ENCODE data around the gene FAIM. TPM values are rescaled to one million over a fixed set of nuclear protein-coding genes. Genes with fewer than 3 reads are reported as not detected.

FAIM gene
- polyA plus RNA-seq, 2 of the 4 experiments (the other 2 are of a cell fraction) = 13.7 to 20.8 TPM

DNA sequence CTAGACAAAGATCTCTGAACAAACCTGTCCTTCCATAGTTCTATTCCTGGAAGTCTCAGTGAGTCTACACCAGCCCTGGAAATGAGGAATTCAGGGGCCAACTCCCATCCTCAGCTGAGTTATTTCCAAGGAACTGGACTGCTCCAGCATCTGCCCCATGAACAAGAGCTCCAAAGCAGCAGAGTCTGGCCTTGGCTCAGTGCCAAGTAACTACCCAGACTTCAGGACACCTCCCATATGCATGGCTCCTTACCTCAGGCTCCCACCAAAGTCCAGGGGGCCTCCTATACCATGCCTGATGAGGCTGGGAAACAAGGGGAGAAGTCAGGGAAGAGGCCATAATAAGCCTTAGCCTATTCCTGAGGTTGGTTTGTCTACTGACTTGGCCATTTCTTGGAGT, 45.0 kb downstream of the FAIM start (continued):
- TF ChIP-seq ELK1 (IDR thresholded peaks at IDR 0.05; ENCODE audit: low read depth, low read length) (no peak), EP300 (IDR thresholded peaks at IDR 0.05) (no peak)

DNA sequence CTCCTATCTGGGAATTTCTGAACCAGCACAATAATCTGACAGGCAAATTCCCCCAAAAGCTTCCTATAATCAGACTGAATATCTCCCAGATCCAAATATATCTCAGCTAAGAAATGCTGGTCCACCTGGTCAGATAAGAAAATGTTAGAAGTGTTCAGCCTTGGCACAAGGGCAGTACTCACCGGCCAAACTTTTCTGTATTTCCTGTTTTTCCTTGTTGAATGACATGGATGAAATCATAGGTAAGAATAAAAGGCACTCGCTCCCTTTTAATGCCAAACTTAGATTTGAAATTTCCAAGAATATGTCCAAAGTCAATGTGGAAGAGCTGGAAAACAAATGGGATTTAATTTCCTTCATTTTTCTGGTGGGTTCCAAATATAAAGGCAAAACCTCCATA, 48.9 kb downstream of the FAIM start:
- Histone ChIP-seq H3K4me1 (no peaks in the 10 kb centered on the region), H3K4me3 (no peak overlapping the region), H3K4me2 (no peak overlapping the region), H3K27ac (no peak overlapping the region), H3K9me3 (no peaks in the 10 kb centered on the region)
- DNase-seq (ENCODE audit: low read depth in 1 of 2, low spot score in 1 of 2) (no peak), ATAC-seq (no peak), FAIRE-seq (no peak)
- TF ChIP-seq RARB (CRISPR knock-in tag; IDR thresholded peaks at IDR 0.05) = no peak
- TF ChIP-seq HEYL (CRISPR knock-in tag; IDR thresholded peaks at IDR 0.05) = no peak
- no peak for TF ChIP-seq ESRRA (IDR thresholded peaks at IDR 0.05; ENCODE audit: borderline replicate concordance, low read length)
- no peak for TF ChIP-seq EHMT2 (IDR thresholded peaks at IDR 0.05; ENCODE audit: low read depth)
- no peak for TF ChIP-seq REST (IDR thresholded peaks at IDR 0.05)
- no peak for TF ChIP-seq MAZ (IDR thresholded peaks at IDR 0.05; ENCODE audit: borderline replicate concordance, low read depth, low read length)
- TF ChIP-seq, protein P1, sequence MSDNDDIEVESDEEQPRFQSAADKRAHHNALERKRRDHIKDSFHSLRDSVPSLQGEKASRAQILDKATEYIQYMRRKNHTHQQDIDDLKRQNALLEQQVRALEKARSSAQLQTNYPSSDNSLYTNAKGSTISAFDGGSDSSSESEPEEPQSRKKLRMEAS (IDR thresholded peaks at IDR 0.05) = no peak
- no peak for TF ChIP-seq ZSCAN20 (CRISPR knock-in tag; IDR thresholded peaks at IDR 0.05)
- no peak for TF ChIP-seq CTCF (IDR thresholded peaks at IDR 0.05)
- TF ChIP-seq RNF2 (IDR thresholded peaks at IDR 0.05; ENCODE audit: borderline replicate concordance, low read depth) = no peak
- no peak for TF ChIP-seq JUN (IDR thresholded peaks at IDR 0.05)
- no peak for TF ChIP-seq MYC (IDR thresholded peaks at IDR 0.05; ENCODE audit: borderline replicate concordance, low read length)
- TF ChIP-seq BHLHE40 (IDR thresholded peaks at IDR 0.05; ENCODE audit: low read depth, low read length) = no peak
- no peak for TF ChIP-seq POLR2AphosphoS2 (conservative IDR thresholded peaks at IDR 0.05; ENCODE audit: low read length)
- TF ChIP-seq NR3C1 (IDR thresholded peaks at IDR 0.05) = no peak
- TF ChIP-seq BCL3 (IDR thresholded peaks at IDR 0.05) = no peak
- TF ChIP-seq, protein P2, sequence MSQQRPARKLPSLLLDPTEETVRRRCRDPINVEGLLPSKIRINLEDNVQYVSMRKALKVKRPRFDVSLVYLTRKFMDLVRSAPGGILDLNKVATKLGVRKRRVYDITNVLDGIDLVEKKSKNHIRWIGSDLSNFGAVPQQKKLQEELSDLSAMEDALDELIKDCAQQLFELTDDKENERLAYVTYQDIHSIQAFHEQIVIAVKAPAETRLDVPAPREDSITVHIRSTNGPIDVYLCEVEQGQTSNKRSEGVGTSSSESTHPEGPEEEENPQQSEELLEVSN (IDR thresholded peaks at IDR 0.05; ENCODE audit: borderline replicate concordance, low read depth) = no peak
- TF ChIP-seq CHD2 (IDR thresholded peaks at IDR 0.05; ENCODE audit: low read length, partially characterized antibody) = no peak
- TF ChIP-seq KDM1A (IDR thresholded peaks at IDR 0.05; ENCODE audit: low read depth) = no peak
- ChIA-PET CTCF (no interaction called here), POLR2A (no interaction called here)
- 97% methylated on average over 2 of the region's 2 CpGs for WGBS (ENCODE audit: missing lambda C conversion rate)
